Parathyroid adenoma (tissue), 2 donors: Measurements from ENCODE around the gene CBX1.

Experiments
- H2AFZ ChIP-seq: fragments of 300-600 bp; sonication (generic); one replicate; pipeline ENCODE4 v1.7.0; 2017; ENCODE audit warnings: antibody characterized with exemption, mild to moderate bottlenecking
- H3K27ac ChIP-seq: fragments of 300-600 bp; sonication (generic); one replicate; pipeline ENCODE4 v1.7.0; 2017
- H3K27me3 ChIP-seq: fragments of 300-600 bp; sonication (generic); one replicate; pipeline ENCODE4 v1.7.0; 2017; ENCODE audit warnings: low read length; ENCODE audit not compliant: control insufficient read depth, insufficient read depth
- H3K36me3 ChIP-seq: fragments of 300-600 bp; sonication (generic); one replicate; pipeline ENCODE4 v1.7.0; 2017; ENCODE audit warnings: low read length; ENCODE audit not compliant: control insufficient read depth, insufficient read depth
- H3K4me1 ChIP-seq: fragments of 300-600 bp; sonication (generic); one replicate; pipeline ENCODE4 v1.7.0; 2017; ENCODE audit warnings: control low read depth
- H3K4me2 ChIP-seq: fragments of 300-600 bp; sonication (generic); one replicate; pipeline ENCODE4 v1.7.0; 2017; ENCODE audit warnings: low read length
- H3K4me3 ChIP-seq: fragments of 300-600 bp; sonication (generic); one replicate; pipeline ENCODE4 v1.7.0; 2017; ENCODE audit warnings: low read depth, low read length
- H3K79me2 ChIP-seq: fragments of 300-600 bp; sonication (generic); one replicate; pipeline ENCODE4 v1.7.0; 2017; ENCODE audit warnings: control low read depth
- H3K9ac ChIP-seq: fragments of 300-600 bp; sonication (generic); one replicate; pipeline ENCODE4 v1.7.0; 2017; ENCODE audit warnings: mild to moderate bottlenecking
- H3K9me3 ChIP-seq: fragments of 300-600 bp; sonication (generic); one replicate; pipeline ENCODE4 v1.7.0; 2017; ENCODE audit warnings: low read length; ENCODE audit not compliant: control insufficient read depth
- CTCF ChIP-seq: fragments of 300-600 bp; sonication (generic); IDR thresholded peaks from one replicate; pipeline ENCODE4 v1.7.0; 2017; ENCODE audit warnings: antibody characterized with exemption, mild to moderate bottlenecking
- donor health status: primary hyperparathyroidism.

CBX1 gene

GRCh38 chr17:48047113-48047740 is 54.1 kb downstream of the CBX1 start:
- Histone ChIP-seq H3K9me3 (no peaks in the 10 kb centered on the region), H2AFZ (peak overlapping the region; percentile 97), H3K4me3 (peak overlapping the region; percentile 93), H3K36me3 (no peaks in the 10 kb centered on the region), H3K4me1 (peaks cover 21% of the 10 kb centered on the region), H3K27ac (peak overlapping the region; percentile 99), H3K27me3 (no peaks in the 10 kb centered on the region), H3K9ac (peak overlapping the region; percentile 57), H3K79me2 (peaks cover 15% of the 10 kb centered on the region), H3K4me2 (peak overlapping the region; percentile 95)
- no peak for TF ChIP-seq CTCF

- H3K27me3 ChIP-seq: no peaks in the 10 kb centered on the region
- H2AFZ ChIP-seq: no peak overlapping the region
- H3K36me3 ChIP-seq: no peaks in the 10 kb centered on the region
- H3K4me1 ChIP-seq: peaks cover 15% of the 10 kb centered on the region
- no peak overlapping the region for H3K9ac ChIP-seq
- H3K27ac ChIP-seq: no peak overlapping the region
- no peak overlapping the region for H3K4me3 ChIP-seq
- no peak for TF ChIP-seq CTCF
- peaks cover 10% of the 10 kb centered on the region for H3K79me2 ChIP-seq
- H3K9me3 ChIP-seq: no peaks in the 10 kb centered on the region
- no peak overlapping the region for H3K4me2 ChIP-seq
Measured at GRCh38 chr17:48046296-48046695, 55.0 kb downstream of the CBX1 start.

- H3K79me2 ChIP-seq: peaks cover 7% of the 10 kb centered on the region
- no peak overlapping the region for H3K4me3 ChIP-seq
- H3K4me2 ChIP-seq: no peak overlapping the region
- H3K27ac ChIP-seq: no peak overlapping the region
- H3K9me3 ChIP-seq: no peaks in the 10 kb centered on the region
- H3K27me3 ChIP-seq: no peaks in the 10 kb centered on the region
- no peak overlapping the region for H2AFZ ChIP-seq
- H3K4me1 ChIP-seq: peaks cover 9% of the 10 kb centered on the region
- TF ChIP-seq CTCF: no peak
- no peak overlapping the region for H3K9ac ChIP-seq
- H3K36me3 ChIP-seq: no peaks in the 10 kb centered on the region
Measured at GRCh38 chr17:48045316-48046001, 55.8 kb downstream of the CBX1 start.

GRCh38 chr17:48044851-48045250 is 56.4 kb downstream of the CBX1 start:
- Histone ChIP-seq H3K9ac (no peak overlapping the region), H3K27me3 (no peaks in the 10 kb centered on the region), H3K4me2 (no peak overlapping the region), H3K36me3 (no peaks in the 10 kb centered on the region), H3K4me3 (no peak overlapping the region), H3K4me1 (peaks cover 9% of the 10 kb centered on the region), H3K79me2 (peaks cover 4% of the 10 kb centered on the region), H3K27ac (no peak overlapping the region), H2AFZ (no peak overlapping the region), H3K9me3 (no peaks in the 10 kb centered on the region)
- TF ChIP-seq CTCF: no peak

- Histone ChIP-seq H2AFZ (no peak overlapping the region), H3K79me2 (no peaks in the 10 kb centered on the region), H3K4me3 (no peak overlapping the region), H3K9me3 (no peaks in the 10 kb centered on the region), H3K27me3 (no peaks in the 10 kb centered on the region), H3K4me1 (peaks cover 4% of the 10 kb centered on the region), H3K9ac (no peak overlapping the region), H3K36me3 (no peaks in the 10 kb centered on the region), H3K27ac (no peak overlapping the region), H3K4me2 (no peak overlapping the region)
- no peak for TF ChIP-seq CTCF
Measured at GRCh38 chr17:48043176-48043575, 58.1 kb downstream of the CBX1 start.
